OCI-LY1 (cell line): ENCODE data around the gene PADI1.

Experiments used
- EZH2 ChIP-seq: fragments of 200-600 bp; sonication (generic), shearing (Covaris generic); IDR thresholded peaks from 2 replicates; pipeline ENCODE4 v1.8.0; 2017; ENCODE audit warnings: borderline replicate concordance, mixed run types, mild to moderate bottlenecking, antibody characterized with exemption, low read length, moderate library complexity, mixed read lengths
- TF ChIP-seq, protein P1 (sequence below): fragments of 200-600 bp; sonication (generic), shearing (Covaris generic); IDR thresholded peaks from 2 replicates; pipeline ENCODE4 v1.5.1; 2017; ENCODE audit warnings: mild to moderate bottlenecking, antibody characterized with exemption, low read length, moderate library complexity, mixed read lengths

DNA sequence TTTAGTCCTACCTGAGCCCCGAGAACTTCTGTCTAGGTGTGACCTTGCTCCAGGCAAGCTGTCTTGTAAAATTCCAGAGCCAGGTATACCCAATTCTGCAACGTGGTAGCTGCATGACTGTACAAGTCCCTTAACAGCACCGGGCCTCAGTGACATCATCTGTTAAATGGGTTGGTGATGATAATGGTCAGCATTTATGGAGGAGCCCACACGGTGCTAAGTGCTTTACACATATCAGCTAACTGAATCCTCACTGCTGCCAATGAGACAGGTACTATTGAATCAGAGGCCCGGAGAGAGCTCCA, 37.2 kb upstream of the PADI1 start:
- TF ChIP-seq, protein P1, sequence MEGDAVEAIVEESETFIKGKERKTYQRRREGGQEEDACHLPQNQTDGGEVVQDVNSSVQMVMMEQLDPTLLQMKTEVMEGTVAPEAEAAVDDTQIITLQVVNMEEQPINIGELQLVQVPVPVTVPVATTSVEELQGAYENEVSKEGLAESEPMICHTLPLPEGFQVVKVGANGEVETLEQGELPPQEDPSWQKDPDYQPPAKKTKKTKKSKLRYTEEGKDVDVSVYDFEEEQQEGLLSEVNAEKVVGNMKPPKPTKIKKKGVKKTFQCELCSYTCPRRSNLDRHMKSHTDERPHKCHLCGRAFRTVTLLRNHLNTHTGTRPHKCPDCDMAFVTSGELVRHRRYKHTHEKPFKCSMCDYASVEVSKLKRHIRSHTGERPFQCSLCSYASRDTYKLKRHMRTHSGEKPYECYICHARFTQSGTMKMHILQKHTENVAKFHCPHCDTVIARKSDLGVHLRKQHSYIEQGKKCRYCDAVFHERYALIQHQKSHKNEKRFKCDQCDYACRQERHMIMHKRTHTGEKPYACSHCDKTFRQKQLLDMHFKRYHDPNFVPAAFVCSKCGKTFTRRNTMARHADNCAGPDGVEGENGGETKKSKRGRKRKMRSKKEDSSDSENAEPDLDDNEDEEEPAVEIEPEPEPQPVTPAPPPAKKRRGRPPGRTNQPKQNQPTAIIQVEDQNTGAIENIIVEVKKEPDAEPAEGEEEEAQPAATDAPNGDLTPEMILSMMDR: no peak
- no peak for TF ChIP-seq EZH2
